PC-3 (cell line): Measurements from ENCODE around the gene PRKCQ.

Experiments used
- EZH2phosphoT487 ChIP-seq: fragments of 300-600 bp; sonication (generic); IDR thresholded peaks from 2 replicates; pipeline ENCODE4 v1.6.1; 2018; ENCODE audit warnings: mild to moderate bottlenecking, antibody characterized with exemption, low read length, borderline replicate concordance
- TF ChIP-seq, protein P1 (sequence below): fragments of 300-600 bp; sonication (generic); conservative IDR thresholded peaks from 2 replicates; pipeline ENCODE4 v1.5.1; 2017; ENCODE audit warnings: antibody characterized with exemption, low read depth, mild to moderate bottlenecking, low read length

DNA sequence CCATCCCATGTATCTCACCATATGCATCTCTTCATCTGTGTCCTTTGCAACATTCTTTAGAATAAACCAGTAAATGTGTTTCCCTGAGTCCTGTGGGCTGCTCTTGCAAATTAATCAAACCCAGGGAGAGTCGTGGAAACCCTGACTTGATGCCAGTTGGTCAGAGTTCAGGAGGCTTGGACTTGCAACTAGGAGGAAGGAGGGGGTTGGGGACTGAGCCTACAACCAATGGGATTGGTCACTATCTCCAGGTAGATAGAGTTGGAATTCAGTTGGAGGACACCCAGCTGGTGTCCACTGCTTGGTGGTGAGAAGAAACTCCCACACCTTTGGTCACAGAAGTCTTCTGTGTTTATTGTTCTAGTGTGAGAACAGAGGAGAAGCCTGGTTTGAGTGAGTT is 38.3 kb upstream of the PRKCQ start:
- TF ChIP-seq, protein P1, sequence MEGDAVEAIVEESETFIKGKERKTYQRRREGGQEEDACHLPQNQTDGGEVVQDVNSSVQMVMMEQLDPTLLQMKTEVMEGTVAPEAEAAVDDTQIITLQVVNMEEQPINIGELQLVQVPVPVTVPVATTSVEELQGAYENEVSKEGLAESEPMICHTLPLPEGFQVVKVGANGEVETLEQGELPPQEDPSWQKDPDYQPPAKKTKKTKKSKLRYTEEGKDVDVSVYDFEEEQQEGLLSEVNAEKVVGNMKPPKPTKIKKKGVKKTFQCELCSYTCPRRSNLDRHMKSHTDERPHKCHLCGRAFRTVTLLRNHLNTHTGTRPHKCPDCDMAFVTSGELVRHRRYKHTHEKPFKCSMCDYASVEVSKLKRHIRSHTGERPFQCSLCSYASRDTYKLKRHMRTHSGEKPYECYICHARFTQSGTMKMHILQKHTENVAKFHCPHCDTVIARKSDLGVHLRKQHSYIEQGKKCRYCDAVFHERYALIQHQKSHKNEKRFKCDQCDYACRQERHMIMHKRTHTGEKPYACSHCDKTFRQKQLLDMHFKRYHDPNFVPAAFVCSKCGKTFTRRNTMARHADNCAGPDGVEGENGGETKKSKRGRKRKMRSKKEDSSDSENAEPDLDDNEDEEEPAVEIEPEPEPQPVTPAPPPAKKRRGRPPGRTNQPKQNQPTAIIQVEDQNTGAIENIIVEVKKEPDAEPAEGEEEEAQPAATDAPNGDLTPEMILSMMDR, result no peak
- no peak for TF ChIP-seq EZH2phosphoT487
